IMR-90 (cell line): ENCODE measurements around the gene TCF20. TPM values are rescaled to one million over a fixed set of nuclear protein-coding genes. Genes with fewer than 3 reads are reported as not detected.

Experiments used
- ATAC-seq: fragments of 200-7000 bp; cut with Tn5 transposase; 2 replicates; pipeline ENCODE4 v1.9.1; 2020; ENCODE audit warnings: low read depth, mild to moderate bottlenecking, moderate library complexity
- BruUV-seq: library from RNA; stranded (reverse); fragments of 400-500 nt; replicated peaks from 2 replicates; lab custom pipeline; 2021; lab: Mats Ljungman, UMichigan
- CTCF ChIA-PET: fragments of 300-600 bp; formaldehyde crosslinking; extraction: SDS; loops from one replicate; lab custom pipeline; 2021; ENCODE audit warnings: antibody characterized with exemption; lab: Yijun Ruan, JAX
- POLR2A ChIA-PET: fragments of 300-600 bp; sonication (Branson Sonifier 250); formaldehyde crosslinking; loops from one replicate; lab custom pipeline; 2022; ENCODE audit warnings: antibody characterized with exemption; ENCODE audit not compliant: unreplicated experiment; lab: Charles Lee
- DNase-seq: peaks from one replicate; pipeline ENCODE4 v3.0.0; 2013
- H2AFZ ChIP-seq: replicated peaks from 2 replicates; pipeline ENCODE3; 2013; ENCODE audit warnings: low read length, mild to moderate bottlenecking; ENCODE audit not compliant: poor library complexity
- H2AK5ac ChIP-seq: 2 replicates; pipeline ENCODE4 v1.6.1; 2013; ENCODE audit warnings: low read depth, low read length, inconsistent platforms
- H2AK9ac ChIP-seq: replicated peaks from 2 replicates; pipeline ENCODE3; 2013; ENCODE audit warnings: mild to moderate bottlenecking, low read depth, low read length, moderate library complexity; ENCODE audit not compliant: poor library complexity
- H2BK120ac ChIP-seq: 2 replicates; pipeline ENCODE4 v1.6.1; 2013; ENCODE audit warnings: low read depth, low read length, inconsistent platforms
- H2BK15ac ChIP-seq: 3 replicates; pipeline ENCODE4 v1.6.1; 2013; ENCODE audit warnings: low read depth, low read length, inconsistent platforms
- H2BK20ac ChIP-seq: 2 replicates; pipeline ENCODE4 v1.6.1; 2013; ENCODE audit warnings: low read depth, mild to moderate bottlenecking, inconsistent platforms, low read length, moderate library complexity
- H2BK5ac ChIP-seq: 2 replicates; pipeline ENCODE4 v1.6.1; 2013; ENCODE audit warnings: mild to moderate bottlenecking, low read depth, low read length, inconsistent platforms; ENCODE audit not compliant: poor library complexity, severe bottlenecking
- H3K14ac ChIP-seq: replicated peaks from 2 replicates; pipeline ENCODE4 v1.6.1; 2013; ENCODE audit warnings: low read depth, low read length, inconsistent platforms
- H3K18ac ChIP-seq: 2 replicates; pipeline ENCODE4 v1.6.1; 2013; ENCODE audit warnings: low read depth, low read length, control low read depth
- H3K23ac ChIP-seq: 2 replicates; pipeline ENCODE4 v1.6.1; 2013; ENCODE audit warnings: low read depth, low read length, inconsistent platforms
- H3K27ac ChIP-seq: 2 replicates; pipeline ENCODE4 v1.5.1; 2013; ENCODE audit warnings: mild to moderate bottlenecking, control low read depth, low read length; ENCODE audit not compliant: insufficient read depth
- H3K27me3 ChIP-seq: 2 replicates; pipeline ENCODE4 v1.6.1; 2013; ENCODE audit warnings: low read length; ENCODE audit not compliant: control insufficient read depth, insufficient read depth
- H3K36me3 ChIP-seq: 2 replicates; pipeline ENCODE4 v1.6.1; 2013; ENCODE audit warnings: low read length, mixed read lengths; ENCODE audit not compliant: control insufficient read depth, insufficient read depth
- H3K4ac ChIP-seq: 2 replicates; pipeline ENCODE4 v1.6.1; 2013; ENCODE audit warnings: low read depth, low read length, inconsistent platforms
- H3K4me1 ChIP-seq: 2 replicates; pipeline ENCODE4 v1.6.1; 2013; ENCODE audit warnings: low read length, mixed read lengths; ENCODE audit not compliant: control insufficient read depth, insufficient read depth
- H3K4me2 ChIP-seq: 2 replicates; pipeline ENCODE4 v1.6.1; 2013; ENCODE audit warnings: low read depth, mild to moderate bottlenecking, control low read depth, low read length, moderate library complexity
- H3K4me3 ChIP-seq: 2 replicates; pipeline ENCODE4 v1.5.1; 2013; ENCODE audit warnings: low read depth, mild to moderate bottlenecking, control low read depth, low read length, moderate library complexity; ENCODE audit not compliant: insufficient read depth
- H3K56ac ChIP-seq: 2 replicates; pipeline ENCODE4 v1.6.1; 2013; ENCODE audit warnings: low read length, inconsistent platforms; ENCODE audit not compliant: insufficient read depth; ENCODE audit errors: extremely low read depth
- H3K79me1 ChIP-seq, 2 experiments: 2 replicates each; pipeline ENCODE4 v1.6.1; 2013; ENCODE audit warnings: low read length in 2 of 2, inconsistent platforms in 1 of 2, low read depth in 1 of 2
- H3K9ac ChIP-seq: 2 replicates; pipeline ENCODE4 v1.6.1; 2013; ENCODE audit warnings: low read depth, low read length, control low read depth
- H3K9me1 ChIP-seq: 2 replicates; pipeline ENCODE4 v1.6.1; 2013; ENCODE audit warnings: low read length, inconsistent platforms; ENCODE audit not compliant: insufficient read depth
- H3K9me3 ChIP-seq: 2 replicates; pipeline ENCODE4 v1.6.1; 2013; ENCODE audit warnings: low read length; ENCODE audit not compliant: control insufficient read depth, insufficient read depth
- H4K20me1 ChIP-seq: 2 replicates; pipeline ENCODE4 v1.6.1; 2013; ENCODE audit warnings: low read length, inconsistent platforms; ENCODE audit not compliant: insufficient read depth
- H4K5ac ChIP-seq: 2 replicates; pipeline ENCODE4 v1.6.1; 2013; ENCODE audit warnings: mild to moderate bottlenecking, low read depth, low read length, control low read depth
- H4K8ac ChIP-seq, 2 experiments: 2 replicates each; pipeline ENCODE4 v1.6.1; 2013; ENCODE audit warnings: low read depth in 2 of 2, low read length in 2 of 2, control low read depth in 1 of 2, inconsistent platforms in 1 of 2
- H4K91ac ChIP-seq: 2 replicates; pipeline ENCODE4 v1.6.1; 2013; ENCODE audit warnings: low read depth, low read length, inconsistent platforms; ENCODE audit not compliant: insufficient read depth
- BHLHE40 ChIP-seq: fragments of 150-350 bp; IDR thresholded peaks from 2 replicates; pipeline ENCODE4 v1.6.1; 2016; ENCODE audit warnings: mild to moderate bottlenecking, low read depth, low read length
- CEBPB ChIP-seq: IDR thresholded peaks from 2 replicates; pipeline ENCODE4 v1.6.1; 2012; ENCODE audit warnings: low read depth, low read length, improper control_type of control experiment
- FOS ChIP-seq: fragments of 150-350 bp; IDR thresholded peaks from 2 replicates; pipeline ENCODE4 v1.6.1; 2016; ENCODE audit warnings: low read depth, low read length
- MAFK ChIP-seq: IDR thresholded peaks from 2 replicates; pipeline ENCODE4 v1.6.1; 2012; ENCODE audit warnings: low read depth, low read length, improper control_type of control experiment
- MXI1 ChIP-seq: IDR thresholded peaks from 2 replicates; pipeline ENCODE4 v1.6.1; 2012; ENCODE audit warnings: low read depth, mild to moderate bottlenecking, low read length, moderate library complexity, borderline replicate concordance
- NFE2L2 ChIP-seq: fragments of 150-350 bp; IDR thresholded peaks from 2 replicates; pipeline ENCODE4 v1.6.1; 2016; ENCODE audit warnings: low read depth, mild to moderate bottlenecking, low read length
- POLR2A ChIP-seq: IDR thresholded peaks from 2 replicates; pipeline ENCODE4 v1.6.1; 2012; ENCODE audit warnings: mild to moderate bottlenecking, low read depth, low read length
- RAD21 ChIP-seq: IDR thresholded peaks from 2 replicates; pipeline ENCODE4 v1.6.1; 2012; ENCODE audit warnings: low read length, improper control_type of control experiment
- SMC3 ChIP-seq: fragments of 150-350 bp; IDR thresholded peaks from 2 replicates; pipeline ENCODE4 v1.6.1; 2016; ENCODE audit warnings: low read depth, mild to moderate bottlenecking, antibody characterized with exemption, low read length, moderate library complexity
- WGBS, 2 experiments: methylation state at CpG; one replicate each; pipeline versions ENCODE4 v1.1.5 to v1.1.7; 2013; ENCODE audit warnings: missing lambda C conversion rate in 2 of 2; ENCODE audit not compliant: insufficient read length in 1 of 2; ENCODE audit errors: extremely low coverage in 2 of 2; 5-methylcytosine and 5-hydroxymethylcytosine counted together
- dilution Hi-C: fragments of 300-500 bp; cut with HindIII; formaldehyde crosslinking; loops from one replicate; pipeline ENCODE4 v1.14.3; 2018; ENCODE audit warnings: low sequenced_read_pairs; ENCODE audit not compliant: unreplicated experiment
- in situ Hi-C: fragments of 300-500 bp; cut with MboI; formaldehyde crosslinking; loops from 3 replicates; pipeline ENCODE4 v1.14.3; 2019; ENCODE audit warnings: low sequenced_read_pairs, inconsistent platforms, mixed read lengths
- intact Hi-C: fragments of 100-400 bp; cut with micrococcal nuclease; formaldehyde crosslinking; loops from 2 replicates; pipeline ENCODE4 v1.10.0; 2022
- polyA plus RNA-seq, 3 experiments: library from polyadenylated mRNA; depleted of rRNA; stranded (reverse); fragments of >200 nt; gene quantifications; 2 replicates each; pipeline ENCODE4 v1.2.3, GENCODE V29; 2012; ENCODE audit warnings: low replicate concordance in 1 of 3
- total RNA-seq: library from RNA; depleted of rRNA; stranded (reverse); fragments of >200 nt; gene quantifications from 2 replicates; pipeline ENCODE4 v1.2.3, GENCODE V29; 2012
- TF ChIP-seq, protein P1 (sequence below): fragments of 150-350 bp; IDR thresholded peaks from 2 replicates; pipeline ENCODE4 v1.6.1; 2017; ENCODE audit warnings: mild to moderate bottlenecking, antibody characterized with exemption, low read length, low read depth
- TF ChIP-seq, protein P2 (sequence below): conservative IDR thresholded peaks from 2 replicates; pipeline ENCODE4 v1.5.1; 2012; ENCODE audit warnings: mild to moderate bottlenecking, low read depth, low read length, improper control_type of control experiment

Gene TCF20
- total and polyA plus RNA-seq, 2 of the 4 experiments (the other 2 are of a cell fraction): 8.9 to 23.7 TPM

DNA sequence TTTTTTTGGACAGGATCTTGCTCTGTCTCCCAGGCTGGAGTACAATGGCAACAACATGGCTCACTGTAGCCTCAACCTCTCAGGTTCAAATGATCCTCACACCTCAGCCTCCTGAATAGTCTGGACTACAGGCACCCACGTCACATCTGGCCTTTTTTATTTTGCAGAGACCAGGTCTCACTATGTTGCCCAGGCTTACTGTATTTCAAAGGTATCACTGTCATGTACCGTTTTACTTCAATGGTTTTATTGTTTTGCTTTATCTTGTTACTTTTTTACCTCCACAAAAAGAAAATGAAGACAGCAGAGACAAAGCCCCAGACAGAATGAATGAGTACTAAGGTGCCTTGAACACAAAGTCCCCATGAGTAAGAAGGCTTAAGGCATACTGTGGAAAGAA is 5.1 kb downstream of the TCF20 start:
- H3K4me3 ChIP-seq: no peak overlapping the region
- CTCF ChIA-PET: no interaction called here
- WGBS, 2 experiments: no CpG with 5 or more reads among the region's 2 CpGs

More for the DNA sequence above, 5.1 kb downstream of the TCF20 start:
- Histone ChIP-seq H3K14ac (no peak overlapping the region), H2AK5ac (no peak overlapping the region), H3K27ac (no peak overlapping the region), H2AFZ (no peak overlapping the region), H3K79me1 (peaks cover 56 to 88% of the 10 kb centered on the region in 2 experiments), H4K20me1 (peaks cover 78% of the 10 kb centered on the region), H3K27me3 (no peaks in the 10 kb centered on the region), H3K18ac (no peak overlapping the region), H3K4ac (no peak overlapping the region), H3K9ac (no peak overlapping the region), H3K23ac (no peak overlapping the region), H3K4me1 (no peaks in the 10 kb centered on the region; the same call in 1 of the 2 replicates), H2AK9ac (no peak overlapping the region), H4K5ac (no peak overlapping the region), H3K4me2 (no peak overlapping the region), H2BK15ac (no peak overlapping the region), H3K9me1 (peaks cover 3% of the 10 kb centered on the region; the same call in 1 of the 2 replicates), H3K36me3 (no peaks in the 10 kb centered on the region), H4K91ac (no peak overlapping the region), H2BK120ac (no peak overlapping the region), H2BK20ac (no peak overlapping the region), H3K9me3 (no peaks in the 10 kb centered on the region), H3K56ac (no peak overlapping the region), H2BK5ac (no peak overlapping the region), H4K8ac (no peak overlapping the region)
- BruUV-seq: no TSS peak
- POLR2A ChIA-PET: no interaction called here
- dilution Hi-C loops (no loop called here), intact Hi-C loops (no loop called here), in situ Hi-C loops (no loop called here)
- ATAC-seq: no peak
- no peak for TF ChIP-seq MAFK
- TF ChIP-seq FOS: no peak
- no peak for TF ChIP-seq NFE2L2
- TF ChIP-seq CEBPB: no peak
- TF ChIP-seq, protein P1, sequence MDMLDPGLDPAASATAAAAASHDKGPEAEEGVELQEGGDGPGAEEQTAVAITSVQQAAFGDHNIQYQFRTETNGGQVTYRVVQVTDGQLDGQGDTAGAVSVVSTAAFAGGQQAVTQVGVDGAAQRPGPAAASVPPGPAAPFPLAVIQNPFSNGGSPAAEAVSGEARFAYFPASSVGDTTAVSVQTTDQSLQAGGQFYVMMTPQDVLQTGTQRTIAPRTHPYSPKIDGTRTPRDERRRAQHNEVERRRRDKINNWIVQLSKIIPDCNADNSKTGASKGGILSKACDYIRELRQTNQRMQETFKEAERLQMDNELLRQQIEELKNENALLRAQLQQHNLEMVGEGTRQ: no peak
- TF ChIP-seq BHLHE40: no peak
- TF ChIP-seq MXI1: no peak
- TF ChIP-seq, protein P2, sequence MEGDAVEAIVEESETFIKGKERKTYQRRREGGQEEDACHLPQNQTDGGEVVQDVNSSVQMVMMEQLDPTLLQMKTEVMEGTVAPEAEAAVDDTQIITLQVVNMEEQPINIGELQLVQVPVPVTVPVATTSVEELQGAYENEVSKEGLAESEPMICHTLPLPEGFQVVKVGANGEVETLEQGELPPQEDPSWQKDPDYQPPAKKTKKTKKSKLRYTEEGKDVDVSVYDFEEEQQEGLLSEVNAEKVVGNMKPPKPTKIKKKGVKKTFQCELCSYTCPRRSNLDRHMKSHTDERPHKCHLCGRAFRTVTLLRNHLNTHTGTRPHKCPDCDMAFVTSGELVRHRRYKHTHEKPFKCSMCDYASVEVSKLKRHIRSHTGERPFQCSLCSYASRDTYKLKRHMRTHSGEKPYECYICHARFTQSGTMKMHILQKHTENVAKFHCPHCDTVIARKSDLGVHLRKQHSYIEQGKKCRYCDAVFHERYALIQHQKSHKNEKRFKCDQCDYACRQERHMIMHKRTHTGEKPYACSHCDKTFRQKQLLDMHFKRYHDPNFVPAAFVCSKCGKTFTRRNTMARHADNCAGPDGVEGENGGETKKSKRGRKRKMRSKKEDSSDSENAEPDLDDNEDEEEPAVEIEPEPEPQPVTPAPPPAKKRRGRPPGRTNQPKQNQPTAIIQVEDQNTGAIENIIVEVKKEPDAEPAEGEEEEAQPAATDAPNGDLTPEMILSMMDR: no peak
- no peak for TF ChIP-seq RAD21
- TF ChIP-seq POLR2A: no peak
- no peak for TF ChIP-seq SMC3
- no peak for DNase-seq
